Caco-2 (cell line): ENCODE measurements around the gene CHD1L. TPM values are rescaled to one million over a fixed set of nuclear protein-coding genes. Genes with fewer than 3 reads are reported as not detected.

Experiments used
- BruUV-seq: library from RNA; stranded (reverse); fragments of 400-500 nt; replicated peaks from 2 replicates; lab custom pipeline; 2021; lab: Mats Ljungman, UMichigan
- CTCF ChIA-PET: fragments of 300-600 bp; sonication (Branson Sonifier 250); formaldehyde crosslinking; loops from one replicate; lab custom pipeline; 2022; ENCODE audit warnings: antibody characterized with exemption; lab: Charles Lee
- POLR2A ChIA-PET: fragments of 300-600 bp; sonication (Branson Sonifier 250); formaldehyde crosslinking; loops from one replicate; lab custom pipeline; 2022; ENCODE audit warnings: antibody characterized with exemption; lab: Charles Lee
- DNase-seq, 2 experiments: peaks; one replicate each; pipeline versions ENCODE4 v3.0.0 to v3.0.0-alpha.2; 2020 to 2022
- H3K27me3 ChIP-seq: replicated peaks from 2 replicates; pipeline ENCODE4 v1.6.0; 2011; ENCODE audit warnings: low read length; ENCODE audit not compliant: control insufficient read depth, insufficient read depth
- H3K36me3 ChIP-seq: 2 replicates; pipeline ENCODE4 v1.5.1; 2011; ENCODE audit warnings: low read length; ENCODE audit not compliant: control insufficient read depth, insufficient read depth
- H3K4me1 ChIP-seq: fragments of 250-450 bp; sonication (Bioruptor Pico); 2 replicates; pipeline ENCODE4 v1.5.1; 2020; ENCODE audit warnings: mild to moderate bottlenecking
- H3K4me3 ChIP-seq: 2 replicates; pipeline ENCODE4 v1.5.1; 2011; ENCODE audit warnings: low read depth, mild to moderate bottlenecking, control low read depth, low read length
- H3K9me3 ChIP-seq: fragments of 250-450 bp; sonication (Bioruptor Pico); 2 replicates; pipeline ENCODE4 v1.5.1; 2020; ENCODE audit warnings: mild to moderate bottlenecking, moderate library complexity
- H3K27ac Mint-ChIP-seq: one replicate; pipeline ENCODE4 v1.8.0; 2022; ENCODE audit warnings: mixed read lengths; ENCODE audit not compliant: unreplicated experiment
- H3K27me3 Mint-ChIP-seq: one replicate; pipeline ENCODE4 v1.8.0; 2022; ENCODE audit warnings: mixed read lengths; ENCODE audit not compliant: insufficient read depth, unreplicated experiment
- H3K36me3 Mint-ChIP-seq: one replicate; pipeline ENCODE4 v1.8.0; 2022; ENCODE audit warnings: mild to moderate bottlenecking, mixed read lengths; ENCODE audit not compliant: insufficient read depth, unreplicated experiment
- H3K4me1 Mint-ChIP-seq: one replicate; pipeline ENCODE4 v1.8.0; 2022; ENCODE audit warnings: low read depth, mixed read lengths; ENCODE audit not compliant: unreplicated experiment
- H3K4me3 Mint-ChIP-seq: one replicate; pipeline ENCODE4 v1.8.0; 2022; ENCODE audit warnings: mild to moderate bottlenecking, moderate library complexity, mixed read lengths; ENCODE audit not compliant: unreplicated experiment
- H3K9me3 Mint-ChIP-seq: one replicate; pipeline ENCODE4 v1.8.0; 2022; ENCODE audit warnings: mixed read lengths; ENCODE audit not compliant: unreplicated experiment
- intact Hi-C: fragments of 100-400 bp; cut with micrococcal nuclease; formaldehyde crosslinking; loops from one replicate; pipeline ENCODE4 v1.10.0; 2022; ENCODE audit not compliant: unreplicated experiment
- total RNA-seq: library from RNA; stranded (reverse); gene quantifications from 2 replicates; pipeline ENCODE4 v1.2.3, GENCODE V29; 2022
- TF ChIP-seq, protein P1 (sequence below), 2 experiments: fragments of 200-600 bp in 1 of 2; IDR thresholded peaks; 1 replicate in 1 of 2; 2 replicates in 1 of 2; pipeline versions ENCODE4 v1.5.1 to v1.8.0; 2011 to 2022; ENCODE audit warnings: antibody characterized with exemption in 1 of 2, control low read depth in 1 of 2, inconsistent platforms in 1 of 2, low read depth in 1 of 2, low read length in 1 of 2, mild to moderate bottlenecking in 1 of 2, moderate library complexity in 1 of 2; ENCODE audit not compliant: insufficient read depth in 1 of 2, severe bottlenecking in 1 of 2, unreplicated experiment in 1 of 2

The CHD1L gene
- total RNA-seq, 1 experiment from 2014 or later = 56.2 TPM

DNA sequence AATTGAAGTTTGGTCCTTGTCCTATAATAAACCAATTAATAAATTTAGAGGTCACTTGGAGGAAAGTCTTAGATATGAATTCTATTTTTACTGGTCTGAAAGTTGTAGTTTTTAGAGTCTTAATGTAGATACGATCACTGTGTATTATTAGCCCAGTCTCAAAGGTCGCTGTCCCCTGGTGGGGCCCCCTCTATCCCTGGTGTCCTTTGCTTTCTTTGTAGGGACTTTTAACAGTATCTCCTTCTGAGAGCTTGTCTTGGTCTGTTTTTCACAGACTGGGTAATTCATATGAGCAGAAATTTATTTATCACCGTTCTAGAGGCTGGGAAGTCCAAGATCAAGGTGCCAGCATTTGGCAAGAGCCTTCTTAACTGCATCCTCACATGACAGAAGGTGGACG is 18.5 kb downstream of the CHD1L start:
- Mint-ChIP-seq H3K36me3 (peaks cover 42% of the 10 kb centered on the region), H3K4me3 (no peak overlapping the region), H3K4me1 (no peaks in the 10 kb centered on the region), H3K27ac (no peak overlapping the region), H3K27me3 (no peaks in the 10 kb centered on the region), H3K9me3 (no peaks in the 10 kb centered on the region)
- ChIA-PET POLR2A (no interaction called here), CTCF (no interaction called here)
- Histone ChIP-seq H3K27me3 (no peaks in the 10 kb centered on the region), H3K4me1 (no peaks in the 10 kb centered on the region), H3K36me3 (peaks cover 2% of the 10 kb centered on the region), H3K9me3 (no peaks in the 10 kb centered on the region), H3K4me3 (no peak overlapping the region)
- BruUV-seq = no TSS peak
- DNase-seq = no peak
- intact Hi-C loops = no loop called here
- TF ChIP-seq, protein P1, sequence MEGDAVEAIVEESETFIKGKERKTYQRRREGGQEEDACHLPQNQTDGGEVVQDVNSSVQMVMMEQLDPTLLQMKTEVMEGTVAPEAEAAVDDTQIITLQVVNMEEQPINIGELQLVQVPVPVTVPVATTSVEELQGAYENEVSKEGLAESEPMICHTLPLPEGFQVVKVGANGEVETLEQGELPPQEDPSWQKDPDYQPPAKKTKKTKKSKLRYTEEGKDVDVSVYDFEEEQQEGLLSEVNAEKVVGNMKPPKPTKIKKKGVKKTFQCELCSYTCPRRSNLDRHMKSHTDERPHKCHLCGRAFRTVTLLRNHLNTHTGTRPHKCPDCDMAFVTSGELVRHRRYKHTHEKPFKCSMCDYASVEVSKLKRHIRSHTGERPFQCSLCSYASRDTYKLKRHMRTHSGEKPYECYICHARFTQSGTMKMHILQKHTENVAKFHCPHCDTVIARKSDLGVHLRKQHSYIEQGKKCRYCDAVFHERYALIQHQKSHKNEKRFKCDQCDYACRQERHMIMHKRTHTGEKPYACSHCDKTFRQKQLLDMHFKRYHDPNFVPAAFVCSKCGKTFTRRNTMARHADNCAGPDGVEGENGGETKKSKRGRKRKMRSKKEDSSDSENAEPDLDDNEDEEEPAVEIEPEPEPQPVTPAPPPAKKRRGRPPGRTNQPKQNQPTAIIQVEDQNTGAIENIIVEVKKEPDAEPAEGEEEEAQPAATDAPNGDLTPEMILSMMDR (IDR thresholded peaks at IDR 0.05; ENCODE audit: insufficient read depth in 1 of 2, low read depth in 1 of 2, low read length in 1 of 2, severe bottlenecking in 1 of 2, unreplicated experiment in 1 of 2) = no peak

GRCh38 chr1:147264158-147264768 is 21.8 kb downstream of the CHD1L start:
- no peaks in the 10 kb centered on the region for H3K9me3 ChIP-seq
- TF ChIP-seq, protein P1 (IDR thresholded peaks at IDR 0.05; ENCODE audit: insufficient read depth in 1 of 2, low read depth in 1 of 2, low read length in 1 of 2, severe bottlenecking in 1 of 2, unreplicated experiment in 1 of 2) = no peak
- H3K4me3 ChIP-seq = no peak overlapping the region
- no peaks in the 10 kb centered on the region for H3K4me1 ChIP-seq
- H3K4me1 Mint-ChIP-seq = no peaks in the 10 kb centered on the region
- no peak overlapping the region for H3K4me3 Mint-ChIP-seq
- no peaks in the 10 kb centered on the region for H3K27me3 ChIP-seq
- CTCF ChIA-PET = no interaction called here
- no peaks in the 10 kb centered on the region for H3K27me3 Mint-ChIP-seq
- H3K36me3 ChIP-seq = peaks cover 2% of the 10 kb centered on the region
- H3K36me3 Mint-ChIP-seq = peaks cover 75% of the 10 kb centered on the region
- BruUV-seq = no TSS peak
- no peaks in the 10 kb centered on the region for H3K9me3 Mint-ChIP-seq
- POLR2A ChIA-PET = no interaction called here
- no peak overlapping the region for H3K27ac Mint-ChIP-seq
- no peak for DNase-seq
- intact Hi-C loops = no loop called here

GRCh38 chr1:147266381-147266780 is 23.9 kb downstream of the CHD1L start:
- Mint-ChIP-seq H3K36me3 (peaks cover 60% of the 10 kb centered on the region), H3K4me3 (no peak overlapping the region), H3K9me3 (no peaks in the 10 kb centered on the region), H3K27me3 (no peaks in the 10 kb centered on the region), H3K4me1 (no peaks in the 10 kb centered on the region), H3K27ac (no peak overlapping the region)
- no TSS peak for BruUV-seq
- CTCF ChIA-PET = no interaction called here
- Histone ChIP-seq H3K9me3 (no peaks in the 10 kb centered on the region), H3K4me3 (no peak overlapping the region), H3K4me1 (no peaks in the 10 kb centered on the region), H3K27me3 (no peaks in the 10 kb centered on the region), H3K36me3 (peaks cover 2% of the 10 kb centered on the region)
- POLR2A ChIA-PET = no interaction called here
- DNase-seq = no peak
- intact Hi-C loops = no loop called here
- TF ChIP-seq, protein P1 (IDR thresholded peaks at IDR 0.05; ENCODE audit: insufficient read depth in 1 of 2, low read depth in 1 of 2, low read length in 1 of 2, severe bottlenecking in 1 of 2, unreplicated experiment in 1 of 2) = no peak
